Esophagus muscularis mucosa (tissue), 4 donors: Measurements from ENCODE around the gene KAT2B. TPM values are rescaled to one million over a fixed set of nuclear protein-coding genes. Genes with fewer than 3 reads are reported as not detected.

ENCODE experiments used
- DNase-seq: peaks from one replicate; pipeline ENCODE4 v3.0.0-alpha.2; 2017; ENCODE audit errors: extremely low spot score
- H3K27ac ChIP-seq, 4 donors: fragments of 200-600 bp; sonication (generic); replicated peaks in 1 of 4; 1 replicate in 3 of 4; 2 replicates in 1 of 4; pipeline ENCODE4 v1.5.1; 2016 to 2019; ENCODE audit warnings: mild to moderate bottlenecking in 1 of 4
- H3K27me3 ChIP-seq, 4 donors: fragments of 200-600 bp; sonication (generic); one replicate each; pipeline versions ENCODE4 v1.5.1 to v1.6.0; 2016 to 2019
- H3K36me3 ChIP-seq, 4 donors: fragments of 200-600 bp; sonication (generic); one replicate each; pipeline ENCODE4 v1.5.1; 2016 to 2019
- H3K4me1 ChIP-seq, 4 donors: fragments of 200-600 bp; sonication (generic); one replicate each; pipeline ENCODE4 v1.5.1; 2016 to 2019
- H3K4me3 ChIP-seq, 4 donors: fragments of 200-600 bp; sonication (generic); 1 replicate in 2 of 4; 2 replicates in 2 of 4; pipeline ENCODE4 v1.5.1; 2016 to 2019; ENCODE audit warnings: mild to moderate bottlenecking in 4 of 4, moderate library complexity in 1 of 4
- H3K9me3 ChIP-seq, 4 donors: fragments of 200-600 bp; sonication (generic); 1 replicate in 3 of 4; 2 replicates in 1 of 4; pipeline ENCODE4 v1.5.1; 2016 to 2019
- CTCF ChIP-seq, 3 experiments: fragments of 200-600 bp in 2 of 3; fragments of 450-650 bp in 1 of 3; sonication (generic) in 2 of 3; IDR thresholded peaks; one replicate each; pipeline ENCODE4 v1.5.1; 2017 to 2019; ENCODE audit warnings: antibody characterized with exemption in 3 of 3, mild to moderate bottlenecking in 2 of 3, moderate library complexity in 1 of 3
- EP300 ChIP-seq: sonication (generic); formaldehyde crosslinking; IDR thresholded peaks from one replicate; pipeline ENCODE4 v1.6.1; 2017; ENCODE audit warnings: antibody characterized with exemption
- POLR2A ChIP-seq: fragments of 450-650 bp; IDR thresholded peaks from one replicate; pipeline ENCODE4 v1.6.1; 2017; ENCODE audit warnings: antibody characterized with exemption, moderate library complexity, mild to moderate bottlenecking, low read depth
- POLR2AphosphoS5 ChIP-seq, 2 donors: sonication (generic); formaldehyde crosslinking; IDR thresholded peaks; one replicate each; pipeline ENCODE4 v1.6.1; 2017; ENCODE audit warnings: antibody characterized with exemption in 2 of 2
- WGBS: methylation state at CpG from one replicate; pipeline ENCODE4 v1.1.5; 2018; 5-methylcytosine and 5-hydroxymethylcytosine counted together
- intact Hi-C: fragments of 100-400 bp; cut with DNase I; formaldehyde crosslinking; loops from one replicate; pipeline ENCODE4 v1.15.1; 2023
- total RNA-seq, 4 donors: library from RNA; depleted of rRNA; stranded (reverse); fragments of >200 nt; gene quantifications; one replicate each; pipeline versions ENCODE4 v1.1.0 to v1.2.1, GENCODE V29; 2016

KAT2B gene
- total RNA-seq, 4 donors from 2014 or later = 37.8 to 58.5 (median 49.5) TPM

DNA sequence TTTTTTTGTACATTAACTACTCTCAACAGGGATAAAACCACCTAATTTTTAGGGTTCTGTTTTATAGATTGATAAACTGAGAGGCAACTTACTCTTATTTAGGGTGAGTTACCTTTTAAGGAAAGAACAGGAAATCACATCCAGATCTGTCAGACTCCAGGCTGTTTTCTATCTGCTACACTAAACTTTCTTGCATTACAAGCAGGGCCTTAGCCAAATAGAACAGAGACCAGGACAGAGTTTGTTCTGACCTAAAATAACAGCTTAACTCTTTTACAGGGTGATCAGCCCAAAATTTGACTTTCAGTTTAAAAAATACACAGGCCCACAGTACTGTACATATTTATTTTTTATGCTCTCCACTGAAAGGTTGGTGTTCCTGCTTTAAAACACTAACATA lies 107.1 kb downstream of the KAT2B start:
- Histone ChIP-seq H3K36me3 (peaks cover 0 to 46% (median 22%) of the 10 kb centered on the region in 4 donors), H3K9me3 (no peaks in the 10 kb centered on the region), H3K4me3 (no peak overlapping the region), H3K27ac (peak overlapping the region; percentile 1 to 41 (median 20)), H3K4me1 (peaks cover 0 to 19% (median 4%) of the 10 kb centered on the region in 4 donors), H3K27me3 (no peaks in the 10 kb centered on the region)
- no peak for DNase-seq
- intact Hi-C loops = loop anchor here (5.0 kb wide), 1 partner anchor 110 kb away; no protein-coding TSS in a partner anchor
- TF ChIP-seq CTCF (IDR thresholded peaks at IDR 0.05) (no peak), POLR2AphosphoS5 (IDR thresholded peaks at IDR 0.05) (peak in 1 of 2 donors; percentile 58), EP300 (no peak), POLR2A (no peak)

DNA sequence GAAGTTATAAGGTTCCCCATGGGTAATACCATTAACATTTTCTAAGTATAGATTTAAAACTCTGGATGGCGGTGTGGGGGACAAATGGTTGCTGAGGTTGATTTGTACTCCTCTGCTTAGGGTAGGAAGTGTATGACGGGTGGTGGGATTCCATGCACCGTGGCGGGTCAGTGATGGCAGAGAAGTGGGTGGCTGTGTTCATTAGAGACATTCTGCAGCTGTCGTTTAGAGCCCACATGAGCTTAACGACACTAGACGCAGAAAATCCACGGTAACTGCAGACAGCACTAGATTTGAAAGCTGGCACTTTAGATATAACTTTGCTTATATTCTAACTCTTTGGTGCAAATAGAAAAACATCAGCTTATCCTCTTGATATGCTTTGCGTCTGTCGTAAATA lies 108.2 kb downstream of the KAT2B start:
- no peaks in the 10 kb centered on the region for H3K27me3 ChIP-seq
- peaks cover 0 to 13% (median 0%) of the 10 kb centered on the region in 4 donors for H3K4me1 ChIP-seq
- DNase-seq = no peak
- intact Hi-C loops = loop anchor here (5.0 kb wide), 1 partner anchor 111 kb away; no protein-coding TSS in a partner anchor
- 86% methylated on average over 10 of the region's 10 CpGs for WGBS
- H3K4me3 ChIP-seq = no peak overlapping the region
- no peaks in the 10 kb centered on the region for H3K9me3 ChIP-seq
- H3K27ac ChIP-seq = peak overlapping the region in 2 of 4 donors; percentile 5 to 29
- H3K36me3 ChIP-seq = peaks cover 0 to 44% (median 24%) of the 10 kb centered on the region in 4 donors
- TF ChIP-seq POLR2A (no peak), POLR2AphosphoS5 (IDR thresholded peaks at IDR 0.05) (no peak), EP300 (no peak), CTCF (IDR thresholded peaks at IDR 0.05) (no peak)

- intact Hi-C loops = no loop called here
- no peaks in the 10 kb centered on the region for H3K27me3 ChIP-seq
- peaks cover 0 to 29% (median 10%) of the 10 kb centered on the region in 4 donors for H3K36me3 ChIP-seq
- no peak overlapping the region for H3K27ac ChIP-seq
- H3K4me1 ChIP-seq = peaks cover 0 to 6% (median 0%) of the 10 kb centered on the region in 4 donors
- no peak for DNase-seq
- no peaks in the 10 kb centered on the region for H3K9me3 ChIP-seq
- H3K4me3 ChIP-seq = no peak overlapping the region
- no peak for TF ChIP-seq POLR2AphosphoS5 (IDR thresholded peaks at IDR 0.05)
- WGBS = 90% methylated on average over 1 of the region's 1 CpG
Measured at GRCh38 chr3:20154078-20154477, 113.8 kb downstream of the KAT2B start.

DNA sequence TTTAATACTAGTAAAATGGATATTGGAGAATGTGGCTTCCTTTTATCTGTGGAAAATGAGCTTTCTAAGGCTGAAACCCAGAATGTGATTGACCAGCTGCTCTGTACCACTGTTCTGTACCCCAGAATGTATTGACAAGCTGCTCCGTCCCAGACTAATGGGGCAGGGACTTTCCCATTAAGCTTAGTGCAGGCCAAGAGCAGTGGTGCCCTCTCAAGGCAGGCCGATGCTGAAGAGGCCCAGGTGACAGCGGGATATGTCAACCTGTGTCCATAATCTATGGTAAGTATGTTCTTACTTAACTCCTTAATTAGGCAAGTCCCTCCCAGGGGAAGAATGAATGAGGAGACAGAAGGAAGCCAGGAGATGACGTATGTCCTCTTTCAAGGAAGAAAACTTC lies 114.7 kb downstream of the KAT2B start:
- 97% methylated on average over 4 of the region's 4 CpGs for WGBS
- no peak overlapping the region for H3K4me3 ChIP-seq
- H3K9me3 ChIP-seq = no peaks in the 10 kb centered on the region
- peaks cover 0 to 21% (median 10%) of the 10 kb centered on the region in 4 donors for H3K36me3 ChIP-seq
- H3K27me3 ChIP-seq = no peaks in the 10 kb centered on the region
- peaks cover 0 to 6% (median 0%) of the 10 kb centered on the region in 4 donors for H3K4me1 ChIP-seq
- TF ChIP-seq POLR2A (no peak), EP300 (no peak)
- intact Hi-C loops = no loop called here
- no peak for DNase-seq
- no peak overlapping the region for H3K27ac ChIP-seq

- Histone ChIP-seq H3K36me3 (peaks cover 0 to 4% (median 0%) of the 10 kb centered on the region in 4 donors), H3K4me3 (no peak overlapping the region), H3K4me1 (peaks cover 0 to 8% (median 3%) of the 10 kb centered on the region in 4 donors), H3K9me3 (no peaks in the 10 kb centered on the region), H3K27me3 (peaks cover 0 to 3% (median 0%) of the 10 kb centered on the region in 4 donors), H3K27ac (no peak overlapping the region)
- intact Hi-C loops = no loop called here
- TF ChIP-seq EP300 = no peak
- TF ChIP-seq POLR2AphosphoS5 (IDR thresholded peaks at IDR 0.05) = no peak
- no peak for TF ChIP-seq CTCF (IDR thresholded peaks at IDR 0.05)
- no peak for TF ChIP-seq POLR2A
- DNase-seq = no peak
Measured at GRCh38 chr3:20160230-20160629, 120.0 kb downstream of the KAT2B start.

- intact Hi-C loops = no loop called here
- TF ChIP-seq POLR2A (no peak), EP300 (no peak), POLR2AphosphoS5 (IDR thresholded peaks at IDR 0.05) (no peak), CTCF (IDR thresholded peaks at IDR 0.05) (no peak)
- no peak for DNase-seq
- Histone ChIP-seq H3K27ac (no peak overlapping the region), H3K4me3 (no peak overlapping the region), H3K9me3 (no peaks in the 10 kb centered on the region), H3K27me3 (peaks cover 0 to 3% (median 0%) of the 10 kb centered on the region in 4 donors), H3K36me3 (no peaks in the 10 kb centered on the region), H3K4me1 (peaks cover 0 to 8% (median 3%) of the 10 kb centered on the region in 4 donors)
- 85% methylated on average over 2 of the region's 2 CpGs for WGBS
Measured at GRCh38 chr3:20161714-20162113, 121.5 kb downstream of the KAT2B start.
